HG02870 (cell line): ENCODE measurements around the gene PPM1L.
"Not testable (repeated sequence)": the region's sequence is repeated elsewhere in the genome, so short reads cannot be mapped to it uniquely, and the experiment has no call there.

ENCODE experiments used
- ATAC-seq: cut with Tn5 transposase; IDR thresholded peaks from one replicate; pipeline ENCODE4 v1.9.1; 2021; ENCODE audit warnings: mild to moderate bottlenecking, moderate library complexity; ENCODE audit not compliant: unreplicated experiment

The PPM1L gene

GRCh38 chr3:160977773-160978172 is 221.7 kb downstream of the PPM1L start:
- ATAC-seq = no peak

GRCh38 chr3:160980740-160981139 is 224.7 kb downstream of the PPM1L start:
- ATAC-seq = peak; percentile 59

- ATAC-seq = peak; percentile 75
Measured at GRCh38 chr3:160981217-160981938, 225.3 kb downstream of the PPM1L start.

- no peak for ATAC-seq
Measured at GRCh38 chr3:160982491-160982890, 226.5 kb downstream of the PPM1L start.

GRCh38 chr3:160983900-160984299 is 227.9 kb downstream of the PPM1L start:
- ATAC-seq = not testable (repeated sequence)

- no peak for ATAC-seq
Measured at GRCh38 chr3:160986069-160986468, 230.0 kb downstream of the PPM1L start.

- ATAC-seq = no peak
Measured at GRCh38 chr3:160987982-160988964, 232.2 kb downstream of the PPM1L start.

- no peak for ATAC-seq
Measured at GRCh38 chr3:160990446-160990845, 234.4 kb downstream of the PPM1L start.

DNA sequence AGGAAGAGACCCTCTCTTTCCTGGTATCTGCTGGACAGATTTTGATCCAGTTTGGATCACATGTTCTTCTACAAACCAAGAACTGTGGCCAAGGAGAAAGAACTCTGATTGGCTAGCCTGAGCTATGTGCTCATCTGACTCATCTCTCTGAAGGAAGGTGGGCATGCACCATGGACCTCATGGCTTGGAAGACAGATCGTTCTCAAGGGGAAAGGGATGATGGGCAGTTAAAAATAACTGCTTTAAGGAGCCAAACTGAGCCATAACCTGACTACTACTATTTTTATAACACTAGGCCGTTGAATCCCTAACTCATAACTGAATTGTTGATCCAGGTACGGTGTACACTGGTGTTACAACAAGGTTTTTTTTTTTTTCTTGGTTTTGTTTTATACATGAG is 236.7 kb downstream of the PPM1L start:
- ATAC-seq = no peak

GRCh38 chr3:160996811-160997210 is 240.8 kb downstream of the PPM1L start:
- no peak for ATAC-seq

GRCh38 chr3:160998581-160998980 is 242.6 kb downstream of the PPM1L start:
- ATAC-seq = no peak

GRCh38 chr3:160999274-160999673 is 243.2 kb downstream of the PPM1L start:
- ATAC-seq = peak; percentile 85

- ATAC-seq = no peak
Measured at GRCh38 chr3:161008086-161008485, 252.1 kb downstream of the PPM1L start.

- not testable (repeated sequence) for ATAC-seq
Measured at GRCh38 chr3:161010151-161010550, 254.1 kb downstream of the PPM1L start.

DNA sequence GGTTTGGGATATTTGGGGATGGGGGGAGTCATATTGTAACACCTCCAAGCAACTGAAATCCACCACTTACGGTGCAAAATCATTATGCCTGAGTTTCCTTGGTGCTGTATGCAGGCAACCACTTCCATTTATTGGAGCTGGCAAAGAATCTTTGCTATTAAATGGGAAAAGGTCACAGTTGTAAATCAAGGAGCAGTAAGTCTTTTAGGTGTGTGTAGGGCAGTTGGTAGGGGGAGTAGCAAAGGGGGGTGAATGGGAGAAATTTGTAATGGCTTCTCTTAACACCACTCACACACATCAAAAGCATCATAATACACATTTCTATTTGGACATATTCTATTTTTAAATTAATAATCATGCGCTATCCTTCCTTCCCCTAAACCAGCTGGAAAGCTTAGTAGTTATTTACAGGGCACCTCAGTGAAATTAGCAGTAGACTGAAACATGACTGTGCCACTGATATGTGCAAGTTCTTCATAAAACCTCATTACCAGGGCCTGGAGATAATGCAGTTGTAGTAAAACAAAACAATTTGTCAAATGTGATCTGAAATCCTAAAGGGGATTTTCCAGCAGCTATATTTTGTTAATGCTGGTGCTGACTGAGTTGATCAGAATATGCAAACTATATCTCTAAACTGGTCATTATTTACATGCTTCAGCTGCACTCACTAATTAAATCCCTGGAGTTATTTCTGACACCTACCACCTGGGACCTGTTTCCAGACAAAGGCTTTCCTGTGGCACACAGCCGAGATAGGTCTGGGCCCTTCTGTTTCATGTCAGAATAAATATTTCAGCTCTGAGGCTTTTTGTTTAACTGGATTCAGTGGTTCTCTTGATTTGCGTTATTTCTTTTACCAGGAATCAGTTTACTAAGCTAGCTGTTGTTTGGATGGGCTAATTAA is 259.1 kb downstream of the PPM1L start:
- ATAC-seq = no peak

DNA sequence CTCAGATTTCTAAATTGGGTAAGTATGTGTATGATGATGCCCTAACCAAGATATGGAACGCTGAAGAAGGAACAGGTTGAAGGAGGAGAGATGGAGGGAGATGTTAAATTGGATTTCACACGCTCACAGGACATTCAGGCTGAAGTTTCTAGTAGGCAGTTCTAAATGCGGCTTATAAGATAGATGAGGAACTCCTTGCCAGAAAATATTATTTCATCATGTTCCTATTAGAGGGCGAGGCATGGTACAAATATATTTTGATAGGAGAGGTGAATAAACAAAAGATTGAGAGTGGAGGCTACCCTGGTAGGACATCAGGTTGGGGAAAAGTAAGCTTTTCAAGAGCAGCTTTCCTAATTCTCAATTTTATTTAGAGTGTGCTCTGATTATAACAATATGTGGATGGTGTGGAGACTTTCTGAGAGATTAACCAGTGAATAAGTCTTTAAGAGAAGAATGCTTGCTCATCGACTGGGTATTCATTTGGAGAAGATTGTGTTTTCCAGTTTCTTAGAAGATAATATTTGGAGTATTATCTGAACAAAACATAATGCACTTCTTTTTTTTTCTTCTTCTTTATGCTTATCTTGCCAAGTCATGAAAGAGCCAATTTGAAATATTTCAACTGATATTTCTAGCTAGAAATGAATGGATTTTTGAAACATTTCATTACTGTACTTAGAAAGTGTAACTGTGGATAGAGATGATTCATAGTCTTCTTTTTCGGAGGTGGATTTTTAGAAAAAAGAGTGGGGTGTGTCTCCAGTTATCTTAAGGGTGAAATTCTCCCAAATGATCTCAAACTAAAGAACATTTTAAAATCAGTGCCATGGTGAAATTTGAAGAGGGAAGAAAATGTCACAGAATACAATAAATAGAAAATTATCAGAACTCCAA is 260.6 kb downstream of the PPM1L start:
- no peak for ATAC-seq

DNA sequence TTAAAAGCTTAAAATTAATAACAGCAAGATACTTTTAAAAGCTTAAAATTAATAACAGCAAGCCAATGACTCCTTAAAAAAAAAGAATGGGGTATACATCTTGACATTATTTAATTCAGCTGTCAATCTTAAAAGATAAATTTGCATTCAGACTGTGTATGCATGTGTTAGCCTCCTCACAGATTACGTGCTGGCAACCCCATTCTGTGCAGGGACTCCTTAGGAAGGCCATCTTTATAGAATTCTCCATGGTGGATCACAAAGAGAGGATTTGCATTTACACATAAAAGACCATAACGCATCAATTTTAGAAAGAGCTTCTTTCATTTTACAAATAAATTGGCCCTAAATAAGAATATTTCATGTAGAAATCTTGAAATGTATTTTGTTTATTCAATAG is 261.9 kb downstream of the PPM1L start:
- ATAC-seq = no peak

DNA sequence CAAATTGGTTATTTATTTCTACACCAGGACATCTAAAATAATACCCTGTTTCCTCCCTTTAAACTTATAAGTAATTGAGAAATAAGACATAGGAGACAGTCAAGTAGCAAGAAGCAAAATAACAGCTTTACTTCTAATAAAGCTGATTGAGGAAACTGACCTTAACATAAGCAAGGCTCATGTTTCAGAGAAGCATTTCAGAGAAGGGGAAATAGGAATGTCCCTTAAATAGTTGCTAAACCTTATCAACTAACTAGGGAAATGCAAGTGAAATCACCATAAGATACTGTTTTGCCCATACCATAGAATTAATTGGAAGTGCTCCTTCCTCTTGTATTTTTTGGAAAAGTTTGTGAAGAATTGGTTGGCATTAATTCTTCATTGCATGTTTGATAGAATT is 264.2 kb downstream of the PPM1L start:
- ATAC-seq = no peak

DNA sequence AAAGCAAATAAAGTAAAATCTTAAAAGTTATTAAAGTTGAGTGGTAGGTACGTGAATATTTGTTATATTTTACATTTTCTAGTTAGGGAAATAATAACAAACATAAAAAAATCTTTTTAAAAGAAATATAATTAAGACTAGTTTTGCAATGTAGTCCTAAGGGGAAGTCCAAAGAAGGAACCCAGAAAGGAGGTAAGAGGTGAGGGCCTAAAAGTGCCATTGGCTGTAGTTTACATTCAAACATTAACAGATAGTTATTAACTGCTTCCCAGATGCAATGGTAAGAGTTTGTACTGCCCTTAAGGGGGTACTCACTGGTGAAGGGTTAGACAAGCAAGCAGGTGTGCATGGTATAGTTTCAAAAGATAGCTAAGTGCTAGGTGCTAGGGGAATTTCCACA is 269.9 kb downstream of the PPM1L start:
- ATAC-seq = no peak
